DOHH2 (cell line): ENCODE results near the gene RPS6KA2.

ENCODE experiments used
- CTCF ChIP-seq: fragments of 200-600 bp; sonication (generic); IDR thresholded peaks from one replicate; pipeline ENCODE4 v1.5.1; 2014; ENCODE audit warnings: antibody characterized with exemption, mild to moderate bottlenecking, low read depth, low read length; ENCODE audit not compliant: poor library complexity, severe bottlenecking
- EZH2phosphoT487 ChIP-seq: fragments of 200-600 bp; sonication (generic); IDR thresholded peaks from 2 replicates; pipeline ENCODE4 v1.6.1; 2017; ENCODE audit warnings: borderline replicate concordance, mild to moderate bottlenecking, antibody characterized with exemption, low read length, moderate library complexity, mixed read lengths

DNA sequence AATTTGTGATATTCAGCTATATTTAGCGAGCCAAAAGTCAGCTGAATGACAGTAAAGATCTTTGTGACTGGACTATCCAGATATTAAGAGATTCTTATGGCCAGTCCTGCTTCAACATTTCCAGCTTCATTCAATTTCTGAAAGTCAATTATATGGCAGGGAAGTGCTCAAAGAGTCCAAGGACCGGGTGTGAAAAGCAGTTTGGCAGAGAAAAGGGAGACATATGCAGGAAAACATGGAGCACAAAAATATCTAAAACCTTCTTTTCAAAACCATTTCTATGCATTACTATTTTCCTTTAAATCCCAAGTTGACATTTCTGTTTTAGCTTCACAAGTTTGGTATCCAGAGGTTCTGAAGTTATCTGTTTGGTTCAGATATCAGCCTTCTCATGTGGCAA lies 249.3 kb downstream of the RPS6KA2 start:
- TF ChIP-seq CTCF (no peak), EZH2phosphoT487 (no peak)
